ENCODE results near the gene ZNF775. TPM values are rescaled to one million over a fixed set of nuclear protein-coding genes. Genes with fewer than 3 reads are reported as not detected.
A peak's percentile ranks its signal among the peaks of the same experiment; 100 is the strongest.

ZNF775 gene
- total RNA-seq, 1 donor from 2014 or later, result 16.5 TPM

- no peak for TF ChIP-seq CTCF (conservative IDR thresholded peaks at IDR 0.05)
- Mint-ChIP-seq H3K4me1 (no peaks in the 10 kb centered on the region), H3K27ac (ENCODE audit: unreplicated experiment) (peak overlapping the region; percentile 71), H3K4me3 (no peak overlapping the region), H3K9me3 (no peaks in the 10 kb centered on the region), H3K27me3 (ENCODE audit: low read depth) (peaks cover 4% of the 10 kb centered on the region), H3K36me3 (ENCODE audit: low read depth) (no peaks in the 10 kb centered on the region)
- DNase-seq (ENCODE audit: low read depth, low spot score), result no peak
Measured at GRCh38 chr7:150334108-150334507, 45.0 kb upstream of the ZNF775 start.

GRCh38 chr7:150335108-150335773 is 43.9 kb upstream of the ZNF775 start:
- Mint-ChIP-seq H3K4me3 (no peak overlapping the region), H3K27ac (ENCODE audit: unreplicated experiment) (no peak overlapping the region), H3K36me3 (ENCODE audit: low read depth) (no peaks in the 10 kb centered on the region), H3K9me3 (no peaks in the 10 kb centered on the region), H3K27me3 (ENCODE audit: low read depth) (peaks cover 15% of the 10 kb centered on the region), H3K4me1 (peaks cover 10% of the 10 kb centered on the region)
- DNase-seq (ENCODE audit: low read depth, low spot score), result no peak
- TF ChIP-seq CTCF (conservative IDR thresholded peaks at IDR 0.05), result no peak

GRCh38 chr7:150335774-150336112 is 43.4 kb upstream of the ZNF775 start:
- Mint-ChIP-seq H3K9me3 (no peaks in the 10 kb centered on the region), H3K27ac (ENCODE audit: unreplicated experiment) (no peak overlapping the region), H3K27me3 (ENCODE audit: low read depth) (peaks cover 18% of the 10 kb centered on the region), H3K36me3 (ENCODE audit: low read depth) (no peaks in the 10 kb centered on the region), H3K4me3 (no peak overlapping the region), H3K4me1 (peaks cover 10% of the 10 kb centered on the region)
- DNase-seq (ENCODE audit: low read depth, low spot score), result no peak
- TF ChIP-seq CTCF (conservative IDR thresholded peaks at IDR 0.05), result no peak

- Mint-ChIP-seq H3K4me3 (no peak overlapping the region), H3K4me1 (peaks cover 14% of the 10 kb centered on the region), H3K36me3 (ENCODE audit: low read depth) (no peaks in the 10 kb centered on the region), H3K27me3 (ENCODE audit: low read depth) (peaks cover 25% of the 10 kb centered on the region), H3K9me3 (no peaks in the 10 kb centered on the region), H3K27ac (ENCODE audit: unreplicated experiment) (no peak overlapping the region)
- TF ChIP-seq CTCF (conservative IDR thresholded peaks at IDR 0.05), result no peak
- DNase-seq (ENCODE audit: low read depth, low spot score), result no peak
Measured at GRCh38 chr7:150336746-150337145, 42.4 kb upstream of the ZNF775 start.

GRCh38 chr7:150337179-150337578 is 42.0 kb upstream of the ZNF775 start:
- H3K36me3 Mint-ChIP-seq (ENCODE audit: low read depth), result no peaks in the 10 kb centered on the region
- H3K4me3 Mint-ChIP-seq, result no peak overlapping the region
- TF ChIP-seq CTCF (conservative IDR thresholded peaks at IDR 0.05), result no peak
- H3K9me3 Mint-ChIP-seq, result no peaks in the 10 kb centered on the region
- DNase-seq (ENCODE audit: low read depth, low spot score), result no peak
- H3K27me3 Mint-ChIP-seq (ENCODE audit: low read depth), result peaks cover 30% of the 10 kb centered on the region
- no peak overlapping the region for H3K27ac Mint-ChIP-seq (ENCODE audit: unreplicated experiment)
- H3K4me1 Mint-ChIP-seq, result peaks cover 18% of the 10 kb centered on the region
